Measurements from ENCODE around the gene RGS3.
A peak's percentile ranks its signal among the peaks of the same experiment; 100 is the strongest.

The RGS3 gene

DNA sequence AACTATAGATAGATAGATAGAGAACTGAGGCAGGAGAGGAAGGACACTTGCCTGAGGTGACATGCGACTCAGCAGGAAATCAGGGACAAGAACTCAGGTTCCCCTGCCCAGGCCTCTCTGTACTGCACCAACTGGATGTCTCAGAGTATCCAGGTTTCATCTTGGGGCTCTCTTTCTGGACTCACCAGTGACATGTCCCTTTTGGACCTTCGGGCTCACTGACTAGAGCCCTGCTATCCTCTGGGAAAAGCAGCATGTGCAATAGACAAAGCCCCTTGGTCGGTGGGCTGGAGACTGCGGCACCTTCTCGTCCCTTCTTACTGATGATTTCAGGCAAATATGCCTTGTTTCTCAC, 104.5 kb downstream of the RGS3 start:
- Histone ChIP-seq H2BK5ac (ENCODE audit: low read length) (no peak overlapping the region), H3K14ac (ENCODE audit: low read length) (no peak overlapping the region), H3K4me1 (ENCODE audit: control insufficient read depth in 2 of 2, insufficient read depth in 1 of 2, low read depth in 1 of 2, low read length in 2 of 2) (peaks cover 20 to 24% of the 10 kb centered on the region in 2 donors), H3K23ac (ENCODE audit: low read depth, low read length, poor library complexity) (no peak overlapping the region), H2AK5ac (ENCODE audit: low read depth, low read length) (no peak overlapping the region), H3K27me3 (ENCODE audit: control insufficient read depth in 3 of 3, insufficient read depth in 3 of 3, low read depth in 1 of 3, low read length in 3 of 3) (peaks cover 0 to 18% (median 0%) of the 10 kb centered on the region in 3 experiments), H3K36me3 (replicated peaks in 1 of 2; ENCODE audit: control insufficient read depth in 2 of 2, insufficient read depth in 2 of 2, low read length in 2 of 2) (no peaks in the 10 kb centered on the region), H3K4me2 (ENCODE audit: insufficient read depth, low read length, poor library complexity, severe bottlenecking) (no peak overlapping the region), H3K4ac (ENCODE audit: low read length) (no peak overlapping the region), H3K9me3 (replicated peaks in 1 of 2; ENCODE audit: control insufficient read depth in 2 of 2, insufficient read depth in 1 of 2, low read depth in 1 of 2, low read length in 2 of 2) (no peaks in the 10 kb centered on the region), H3K27ac (replicated peaks; ENCODE audit: low read length) (no peak overlapping the region), H3K9ac (ENCODE audit: low read depth, low read length, poor library complexity) (no peak overlapping the region), H2AFZ (ENCODE audit: low read length) (no peak overlapping the region), H4K91ac (ENCODE audit: low read depth, low read length, poor library complexity) (no peak overlapping the region), H3K4me3 (ENCODE audit: low read length in 2 of 2) (no peak overlapping the region), H3K79me1 (ENCODE audit: low read depth, low read length) (no peaks in the 10 kb centered on the region), H2BK15ac (ENCODE audit: low read length) (no peak overlapping the region), H4K8ac (ENCODE audit: low read depth, low read length) (no peak overlapping the region), H2BK120ac (ENCODE audit: low read depth, low read length) (no peak overlapping the region), H2BK12ac (ENCODE audit: low read length) (no peak overlapping the region), H3K18ac (ENCODE audit: low read length) (no peak overlapping the region)
- WGBS, 2 donors (ENCODE audit: extremely low coverage in 2 of 2, insufficient read length in 2 of 2, insufficient replicate concordance in 1 of 2): no CpG with 5 or more reads among the region's 5 CpGs
- DNase-seq (ENCODE audit: low spot score): no peak

DNA sequence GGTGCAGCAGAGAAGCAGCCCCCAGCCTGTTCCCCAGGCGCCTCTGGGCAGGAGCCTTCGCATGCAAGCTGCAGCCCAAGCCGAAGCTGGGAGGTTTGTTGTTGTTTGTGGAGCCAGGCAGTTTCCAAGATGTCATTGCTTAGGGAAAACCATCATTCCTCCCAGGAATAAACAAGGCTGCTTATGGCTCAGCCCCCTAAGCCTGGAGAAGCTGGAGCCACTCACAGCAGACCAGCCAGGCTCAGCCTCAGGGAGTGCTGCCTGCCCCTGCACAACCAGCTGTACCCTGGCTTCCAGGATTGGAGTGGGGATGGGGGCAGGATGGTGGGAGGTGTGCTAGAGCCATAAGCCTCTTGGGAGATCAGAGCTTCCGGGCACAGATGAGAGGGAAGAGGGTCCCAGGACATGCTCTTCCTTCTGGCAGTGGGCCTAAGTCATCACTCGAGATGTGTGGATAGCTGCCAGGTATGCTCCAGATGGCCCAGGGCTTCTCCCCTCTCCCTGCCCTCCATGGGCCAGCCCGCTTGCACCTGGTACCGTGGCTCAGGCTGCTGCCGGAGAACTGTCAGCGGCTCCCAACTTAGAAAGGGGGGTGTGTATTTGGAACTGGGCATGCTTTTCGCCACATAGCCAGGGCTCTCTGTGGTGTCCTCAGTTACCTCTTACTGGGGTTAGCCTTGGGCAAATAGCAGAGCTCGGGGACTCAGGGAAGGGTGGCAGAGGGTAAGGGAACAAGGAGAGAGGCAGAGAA, 105.2 kb downstream of the RGS3 start:
- Histone ChIP-seq H3K9me3 (replicated peaks in 1 of 2; ENCODE audit: control insufficient read depth in 2 of 2, insufficient read depth in 1 of 2, low read depth in 1 of 2, low read length in 2 of 2) (no peaks in the 10 kb centered on the region), H2AK5ac (ENCODE audit: low read depth, low read length) (no peak overlapping the region), H3K4me1 (ENCODE audit: control insufficient read depth in 2 of 2, insufficient read depth in 1 of 2, low read depth in 1 of 2, low read length in 2 of 2) (peaks cover 20 to 24% of the 10 kb centered on the region in 2 donors), H3K14ac (ENCODE audit: low read length) (no peak overlapping the region), H2BK5ac (ENCODE audit: low read length) (no peak overlapping the region), H3K79me1 (ENCODE audit: low read depth, low read length) (no peaks in the 10 kb centered on the region), H2BK12ac (ENCODE audit: low read length) (no peak overlapping the region), H2AFZ (ENCODE audit: low read length) (no peak overlapping the region), H4K8ac (ENCODE audit: low read depth, low read length) (no peak overlapping the region), H2BK15ac (ENCODE audit: low read length) (no peak overlapping the region), H3K23ac (ENCODE audit: low read depth, low read length, poor library complexity) (no peak overlapping the region), H3K4me3 (ENCODE audit: low read length in 2 of 2) (no peak overlapping the region), H2BK120ac (ENCODE audit: low read depth, low read length) (no peak overlapping the region), H3K27me3 (ENCODE audit: control insufficient read depth in 3 of 3, insufficient read depth in 3 of 3, low read depth in 1 of 3, low read length in 3 of 3) (peaks cover 0 to 18% (median 0%) of the 10 kb centered on the region in 3 experiments), H4K91ac (ENCODE audit: low read depth, low read length, poor library complexity) (no peak overlapping the region), H3K4me2 (ENCODE audit: insufficient read depth, low read length, poor library complexity, severe bottlenecking) (no peak overlapping the region), H3K9ac (ENCODE audit: low read depth, low read length, poor library complexity) (no peak overlapping the region), H3K27ac (replicated peaks; ENCODE audit: low read length) (no peak overlapping the region), H3K18ac (ENCODE audit: low read length) (peak overlapping the region; percentile 15), H3K4ac (ENCODE audit: low read length) (no peak overlapping the region), H3K36me3 (replicated peaks in 1 of 2; ENCODE audit: control insufficient read depth in 2 of 2, insufficient read depth in 2 of 2, low read length in 2 of 2) (no peaks in the 10 kb centered on the region)
- no peak for DNase-seq (ENCODE audit: low spot score)
- no CpG with 5 or more reads among the region's 11 CpGs for WGBS, 2 donors (ENCODE audit: extremely low coverage in 2 of 2, insufficient read length in 2 of 2, insufficient replicate concordance in 1 of 2)

DNA sequence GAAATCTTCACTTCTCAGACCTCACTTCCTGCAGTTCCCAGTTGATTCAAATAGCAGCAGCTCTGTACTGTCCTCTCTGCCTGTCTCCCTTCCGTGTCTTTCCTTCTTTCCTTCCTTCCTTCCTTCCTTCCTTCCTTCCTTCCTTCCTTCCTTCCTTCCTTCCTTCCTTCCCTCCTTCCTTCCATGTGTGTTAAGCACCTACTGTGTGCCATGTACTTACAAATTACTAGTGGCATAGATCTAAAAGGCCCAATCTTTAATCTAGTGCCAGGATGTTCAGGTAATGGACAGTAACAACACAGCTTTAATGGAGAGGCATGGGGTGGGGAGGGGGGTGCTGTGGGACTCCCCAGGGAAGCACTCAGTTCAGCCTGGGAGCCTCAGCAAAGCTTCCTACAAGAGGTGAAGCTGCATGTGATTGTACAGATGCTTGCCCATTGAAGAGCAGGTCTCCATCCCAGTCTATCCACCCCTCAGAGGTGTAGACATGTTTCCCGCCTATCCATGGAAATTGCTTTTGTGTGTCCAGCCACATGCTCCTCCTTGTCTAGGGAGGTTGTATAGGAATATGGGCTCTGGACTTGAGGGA, 106.0 kb downstream of the RGS3 start:
- H3K9me3 ChIP-seq (replicated peaks in 1 of 2; ENCODE audit: control insufficient read depth in 2 of 2, insufficient read depth in 1 of 2, low read depth in 1 of 2, low read length in 2 of 2): no peaks in the 10 kb centered on the region
- no peak overlapping the region for H3K18ac ChIP-seq (ENCODE audit: low read length)
- H2AK5ac ChIP-seq (ENCODE audit: low read depth, low read length): no peak overlapping the region
- H4K8ac ChIP-seq (ENCODE audit: low read depth, low read length): no peak overlapping the region
- no peak overlapping the region for H2AFZ ChIP-seq (ENCODE audit: low read length)
- H3K23ac ChIP-seq (ENCODE audit: low read depth, low read length, poor library complexity): no peak overlapping the region
- H2BK120ac ChIP-seq (ENCODE audit: low read depth, low read length): no peak overlapping the region
- H3K27ac ChIP-seq (replicated peaks; ENCODE audit: low read length): no peak overlapping the region
- peaks cover 0 to 9% (median 0%) of the 10 kb centered on the region in 3 experiments for H3K27me3 ChIP-seq (ENCODE audit: control insufficient read depth in 3 of 3, insufficient read depth in 3 of 3, low read depth in 1 of 3, low read length in 3 of 3)
- peaks cover 3% of the 10 kb centered on the region for H3K79me1 ChIP-seq (ENCODE audit: low read depth, low read length)
- no peaks in the 10 kb centered on the region for H3K36me3 ChIP-seq (replicated peaks in 1 of 2; ENCODE audit: control insufficient read depth in 2 of 2, insufficient read depth in 2 of 2, low read length in 2 of 2)
- H2BK5ac ChIP-seq (ENCODE audit: low read length): no peak overlapping the region
- no peak overlapping the region for H3K4me2 ChIP-seq (ENCODE audit: insufficient read depth, low read length, poor library complexity, severe bottlenecking)
- H3K9ac ChIP-seq (ENCODE audit: low read depth, low read length, poor library complexity): no peak overlapping the region
- no peak overlapping the region for H4K91ac ChIP-seq (ENCODE audit: low read depth, low read length, poor library complexity)
- H2BK12ac ChIP-seq (ENCODE audit: low read length): no peak overlapping the region
- no peak overlapping the region for H3K14ac ChIP-seq (ENCODE audit: low read length)
- DNase-seq (ENCODE audit: low spot score): no peak
- peaks cover 17 to 19% of the 10 kb centered on the region in 2 donors for H3K4me1 ChIP-seq (ENCODE audit: control insufficient read depth in 2 of 2, insufficient read depth in 1 of 2, low read depth in 1 of 2, low read length in 2 of 2)
- H3K4ac ChIP-seq (ENCODE audit: low read length): no peak overlapping the region
- no peak overlapping the region for H3K4me3 ChIP-seq (ENCODE audit: low read length in 2 of 2)
- WGBS, 2 donors (ENCODE audit: extremely low coverage in 2 of 2, insufficient read length in 2 of 2, insufficient replicate concordance in 1 of 2): no CpG with 5 or more reads among the region's 2 CpGs
- H2BK15ac ChIP-seq (ENCODE audit: low read length): no peak overlapping the region

DNA sequence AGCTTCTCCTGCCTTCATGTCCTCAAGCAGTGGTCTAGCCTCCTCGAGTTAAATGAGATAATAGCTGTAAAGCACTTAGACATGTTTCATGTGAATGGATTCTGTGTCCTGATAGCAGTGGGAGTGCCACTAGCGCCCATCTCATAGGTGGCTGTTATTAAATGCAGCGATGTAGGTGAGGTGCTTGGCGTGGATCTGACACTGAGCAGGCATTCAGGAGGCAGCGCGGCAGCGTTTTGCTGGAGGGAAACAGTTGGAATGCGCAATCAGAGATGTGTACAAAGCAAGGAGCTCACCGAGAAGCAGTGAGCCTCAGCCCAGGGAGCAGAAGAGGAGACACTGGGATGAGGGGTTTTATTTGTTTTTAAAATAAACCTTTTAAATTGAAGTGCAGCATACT, 106.6 kb downstream of the RGS3 start:
- Histone ChIP-seq H3K4me3 (ENCODE audit: low read length in 2 of 2) (no peak overlapping the region), H2BK5ac (ENCODE audit: low read length) (no peak overlapping the region)
- WGBS, 2 donors (ENCODE audit: extremely low coverage in 2 of 2, insufficient read length in 2 of 2, insufficient replicate concordance in 1 of 2): no CpG with 5 or more reads among the region's 9 CpGs

More for the DNA sequence above, 106.6 kb downstream of the RGS3 start:
- H3K4me2 ChIP-seq (ENCODE audit: insufficient read depth, low read length, poor library complexity, severe bottlenecking): no peak overlapping the region
- no peak overlapping the region for H3K23ac ChIP-seq (ENCODE audit: low read depth, low read length, poor library complexity)
- H2BK15ac ChIP-seq (ENCODE audit: low read length): no peak overlapping the region
- H3K18ac ChIP-seq (ENCODE audit: low read length): peak overlapping the region; percentile 46
- H3K9me3 ChIP-seq (replicated peaks in 1 of 2; ENCODE audit: control insufficient read depth in 2 of 2, insufficient read depth in 1 of 2, low read depth in 1 of 2, low read length in 2 of 2): no peaks in the 10 kb centered on the region
- peaks cover 0 to 4% (median 0%) of the 10 kb centered on the region in 3 experiments for H3K27me3 ChIP-seq (ENCODE audit: control insufficient read depth in 3 of 3, insufficient read depth in 3 of 3, low read depth in 1 of 3, low read length in 3 of 3)
- peaks cover 3% of the 10 kb centered on the region for H3K79me1 ChIP-seq (ENCODE audit: low read depth, low read length)
- H2BK120ac ChIP-seq (ENCODE audit: low read depth, low read length): no peak overlapping the region
- DNase-seq (ENCODE audit: low spot score): no peak
- H3K36me3 ChIP-seq (replicated peaks in 1 of 2; ENCODE audit: control insufficient read depth in 2 of 2, insufficient read depth in 2 of 2, low read length in 2 of 2): no peaks in the 10 kb centered on the region
- H4K8ac ChIP-seq (ENCODE audit: low read depth, low read length): no peak overlapping the region
- no peak overlapping the region for H4K91ac ChIP-seq (ENCODE audit: low read depth, low read length, poor library complexity)
- H2AFZ ChIP-seq (ENCODE audit: low read length): no peak overlapping the region
- H3K4me1 ChIP-seq (ENCODE audit: control insufficient read depth in 2 of 2, insufficient read depth in 1 of 2, low read depth in 1 of 2, low read length in 2 of 2): peaks cover 13 to 14% of the 10 kb centered on the region in 2 donors
- H3K9ac ChIP-seq (ENCODE audit: low read depth, low read length, poor library complexity): no peak overlapping the region
- peak overlapping the region; percentile 18 for H2AK5ac ChIP-seq (ENCODE audit: low read depth, low read length)
- no peak overlapping the region for H3K14ac ChIP-seq (ENCODE audit: low read length)
- no peak overlapping the region for H3K27ac ChIP-seq (replicated peaks; ENCODE audit: low read length)
- no peak overlapping the region for H3K4ac ChIP-seq (ENCODE audit: low read length)
- no peak overlapping the region for H2BK12ac ChIP-seq (ENCODE audit: low read length)
